ENCODE results near the gene PDSS1.

PDSS1 gene

DNA sequence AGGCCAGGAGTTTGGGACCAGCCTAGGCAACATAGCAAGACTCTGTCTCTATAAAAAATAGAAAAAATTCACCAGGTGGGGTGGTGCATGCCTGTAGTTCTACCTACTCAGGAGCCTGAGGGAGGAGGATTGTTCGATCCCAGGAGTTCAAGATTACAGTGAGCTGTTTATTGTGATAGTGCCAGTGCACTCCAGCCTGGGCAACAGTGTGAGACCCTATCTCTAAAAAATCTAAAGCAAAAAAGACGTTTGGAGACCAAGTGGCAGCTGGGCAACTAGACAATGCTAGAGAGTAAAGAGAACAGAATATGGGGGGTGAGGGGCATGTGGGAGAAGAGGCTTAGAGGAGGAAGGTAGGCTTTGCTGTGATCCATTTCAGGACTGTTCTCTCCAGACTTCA is 1.4 kb downstream of the PDSS1 start:
- in situ Hi-C loops (cut with HindIII; ENCODE audit: low sequenced_read_pairs) = no loop called here
- DNase-seq (ENCODE audit: low read depth) = no peak
- no peak overlapping the region for H3K4me3 ChIP-seq (ENCODE audit: low read depth, low read length)
- no peak for TF ChIP-seq CTCF (IDR thresholded peaks at IDR 0.05; ENCODE audit: low read depth, low read length, missing control alignments)

GRCh38 chr10:26699631-26700030 is 2.1 kb downstream of the PDSS1 start:
- no peak overlapping the region for H3K4me3 ChIP-seq (ENCODE audit: low read depth, low read length)
- in situ Hi-C loops (cut with HindIII; ENCODE audit: low sequenced_read_pairs) = no loop called here
- no peak for TF ChIP-seq CTCF (IDR thresholded peaks at IDR 0.05; ENCODE audit: low read depth, low read length, missing control alignments)
- no peak for DNase-seq (ENCODE audit: low read depth)

DNA sequence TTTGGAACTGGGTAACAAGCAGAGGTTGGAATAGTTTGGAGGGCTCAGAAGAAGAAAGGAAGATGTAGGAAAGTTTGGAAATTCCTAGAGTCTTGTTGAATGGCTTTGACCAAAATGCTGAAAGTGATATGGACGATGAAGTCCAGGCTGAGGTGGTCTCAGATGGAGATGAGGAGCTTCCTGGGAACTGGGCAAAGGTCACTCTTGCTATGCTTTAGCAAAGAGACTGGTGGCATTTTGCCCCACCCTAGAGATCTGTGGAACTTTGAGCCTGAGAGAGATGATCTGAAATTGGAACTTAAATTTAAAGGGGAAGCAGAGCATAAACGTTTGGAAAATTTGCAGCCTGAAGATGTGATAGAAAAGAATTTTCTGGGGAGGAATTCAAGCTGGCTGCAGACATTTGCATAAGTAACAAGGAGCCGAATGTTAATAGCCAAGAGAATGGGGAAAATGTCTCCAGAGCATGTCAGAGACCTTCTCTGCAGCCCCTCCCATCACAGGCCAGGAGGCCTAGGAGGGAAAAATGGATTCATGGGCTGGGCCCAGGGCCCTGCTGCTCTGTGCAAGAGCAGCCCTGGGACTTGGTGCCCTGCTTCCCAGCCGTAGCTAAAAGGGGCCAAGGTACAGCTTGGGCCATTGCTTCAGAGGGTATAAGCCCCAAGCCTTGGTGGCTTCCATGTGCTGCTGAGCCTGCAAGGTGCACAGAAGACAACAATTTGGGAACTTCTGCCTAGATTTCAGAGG is 3.6 kb downstream of the PDSS1 start:
- in situ Hi-C loops (cut with HindIII; ENCODE audit: low sequenced_read_pairs) = no loop called here

GRCh38 chr10:26703096-26703495 is 5.6 kb downstream of the PDSS1 start:
- H3K4me3 ChIP-seq (ENCODE audit: low read depth, low read length) = no peak overlapping the region
- DNase-seq (ENCODE audit: low read depth) = no peak
- in situ Hi-C loops (cut with HindIII; ENCODE audit: low sequenced_read_pairs) = no loop called here
- no peak for TF ChIP-seq CTCF (IDR thresholded peaks at IDR 0.05; ENCODE audit: low read depth, low read length, missing control alignments)

More for the DNA sequence above, 3.6 kb downstream of the PDSS1 start:
- TF ChIP-seq CTCF (IDR thresholded peaks at IDR 0.05; ENCODE audit: low read depth, low read length, missing control alignments) = no peak
- no peak for DNase-seq (ENCODE audit: low read depth)
- no peak overlapping the region for H3K4me3 ChIP-seq (ENCODE audit: low read depth, low read length)

GRCh38 chr10:26703974-26704373 is 6.5 kb downstream of the PDSS1 start:
- TF ChIP-seq CTCF (IDR thresholded peaks at IDR 0.05; ENCODE audit: low read depth, low read length, missing control alignments) = no peak
- no peak for DNase-seq (ENCODE audit: low read depth)
- no peak overlapping the region for H3K4me3 ChIP-seq (ENCODE audit: low read depth, low read length)
- in situ Hi-C loops (cut with HindIII; ENCODE audit: low sequenced_read_pairs) = no loop called here

DNA sequence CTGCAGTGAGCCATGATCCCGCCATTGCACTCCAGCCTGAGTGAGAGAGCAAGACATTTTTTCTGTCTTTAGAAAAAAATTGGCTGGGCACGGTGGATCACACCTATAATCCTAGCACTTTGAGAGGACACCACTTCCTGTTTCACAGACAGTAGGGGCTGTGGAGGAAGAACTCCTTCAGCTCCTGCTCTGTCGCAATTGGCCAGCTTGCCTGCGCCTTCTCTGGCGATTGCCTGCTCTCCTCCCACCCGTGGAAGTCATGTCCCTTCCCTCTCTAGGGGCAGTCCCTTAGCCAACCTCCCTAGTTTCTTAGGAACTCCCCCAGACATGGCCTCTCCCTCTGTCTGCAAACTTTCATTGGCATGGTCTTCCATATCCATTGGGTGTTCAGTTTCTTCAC is 8.7 kb downstream of the PDSS1 start:
- no peak for DNase-seq (ENCODE audit: low read depth)
- no peak for TF ChIP-seq CTCF (IDR thresholded peaks at IDR 0.05; ENCODE audit: low read depth, low read length, missing control alignments)
- in situ Hi-C loops (cut with HindIII; ENCODE audit: low sequenced_read_pairs) = no loop called here
- H3K4me3 ChIP-seq (ENCODE audit: low read depth, low read length) = no peak overlapping the region

Measured in astrocyte of the cerebellum (primary cell).